Uterus (tissue), 4 donors: ENCODE data around the gene NFIA. TPM values are rescaled to one million over a fixed set of nuclear protein-coding genes. Genes with fewer than 3 reads are reported as not detected.

Experiments
- DNase-seq, 2 donors: peaks; one replicate each; pipeline ENCODE4 v3.0.0-alpha.2; 2019 to 2020
- H3K27ac ChIP-seq, 2 donors: fragments of 200-600 bp; sonication (generic); 1 replicate in 1 of 2; 2 replicates in 1 of 2; pipeline ENCODE4 v1.5.1; 2016 to 2018
- H3K27me3 ChIP-seq, 2 donors: fragments of 200-600 bp; sonication (generic); one replicate each; pipeline ENCODE4 v1.5.1; 2018 to 2019; ENCODE audit warnings: control low read depth in 1 of 2
- H3K36me3 ChIP-seq, 2 donors: fragments of 200-600 bp; sonication (generic); one replicate each; pipeline ENCODE4 v1.5.1; 2019; ENCODE audit warnings: control low read depth in 1 of 2
- H3K4me1 ChIP-seq, 2 donors: fragments of 200-600 bp; sonication (generic); one replicate each; pipeline ENCODE4 v1.5.1; 2018 to 2019; ENCODE audit warnings: control low read depth in 1 of 2
- H3K4me3 ChIP-seq, 2 donors: fragments of 200-600 bp; sonication (generic); 1 replicate in 1 of 2; 2 replicates in 1 of 2; pipeline ENCODE4 v1.5.1; 2018 to 2019; ENCODE audit warnings: mild to moderate bottlenecking in 1 of 2
- H3K9me3 ChIP-seq, 2 donors: fragments of 200-600 bp; sonication (generic); one replicate each; pipeline ENCODE4 v1.5.1; 2019; ENCODE audit warnings: control low read depth in 1 of 2
- CTCF ChIP-seq, 4 experiments: fragments of 200-600 bp in 2 of 4; fragments of 450-650 bp in 2 of 4; sonication (generic) in 2 of 4; IDR thresholded peaks; one replicate each; pipeline ENCODE4 v1.5.1; 2016 to 2019; ENCODE audit warnings: antibody characterized with exemption in 4 of 4, mild to moderate bottlenecking in 2 of 4, moderate library complexity in 1 of 4
- POLR2A ChIP-seq, 2 donors: fragments of 450-650 bp; IDR thresholded peaks; one replicate each; pipeline ENCODE4 v1.6.1; 2016; ENCODE audit warnings: antibody characterized with exemption in 2 of 2, mild to moderate bottlenecking in 1 of 2, moderate library complexity in 1 of 2
- intact Hi-C: fragments of 100-400 bp; cut with DNase I; formaldehyde crosslinking; loops from one replicate; pipeline ENCODE4 v1.15.1; 2023; ENCODE audit warnings: low total_unique reads
- total RNA-seq, 4 donors: library from RNA; depleted of rRNA in 3 of 4; stranded (reverse); fragments of >200 nt in 3 of 4; gene quantifications; one replicate each; pipeline versions ENCODE4 v1.1.0 to v1.2.4, GENCODE V29; 2014 to 2023
- donor health status: DM: yes; HTN: yes; CAD: no.

NFIA gene
- total RNA-seq, 4 donors from 2014 or later, result 49.2 to 116 (median 64.9) TPM

GRCh38 chr1:61090546-61091202 is 8.3 kb downstream of the NFIA start:
- intact Hi-C loops, result no loop called here
- H3K27ac ChIP-seq, result no peak overlapping the region

GRCh38 chr1:61091455-61091854 is 9.1 kb downstream of the NFIA start:
- no peaks in the 10 kb centered on the region for H3K9me3 ChIP-seq
- no peak for TF ChIP-seq POLR2A (IDR thresholded peaks at IDR 0.05)
- no peak for TF ChIP-seq CTCF (IDR thresholded peaks at IDR 0.05)
- H3K4me3 ChIP-seq, result no peak overlapping the region
- peaks cover 4 to 7% of the 10 kb centered on the region in 2 donors for H3K4me1 ChIP-seq
- no peaks in the 10 kb centered on the region for H3K36me3 ChIP-seq
- H3K27ac ChIP-seq, result no peak overlapping the region
- no peaks in the 10 kb centered on the region for H3K27me3 ChIP-seq
- DNase-seq, result no peak
- intact Hi-C loops, result no loop called here

More at GRCh38 chr1:61090546-61091202, 8.3 kb downstream of the NFIA start:
- no peak overlapping the region for H3K4me3 ChIP-seq
- no peaks in the 10 kb centered on the region for H3K9me3 ChIP-seq
- H3K4me1 ChIP-seq, result peaks cover 4 to 15% of the 10 kb centered on the region in 2 donors
- TF ChIP-seq POLR2A (IDR thresholded peaks at IDR 0.05) (no peak), CTCF (IDR thresholded peaks at IDR 0.05) (no peak)
- no peaks in the 10 kb centered on the region for H3K36me3 ChIP-seq
- no peaks in the 10 kb centered on the region for H3K27me3 ChIP-seq
- DNase-seq, result no peak

- Histone ChIP-seq H3K4me3 (no peak overlapping the region), H3K27ac (no peak overlapping the region), H3K36me3 (no peaks in the 10 kb centered on the region), H3K4me1 (peaks cover 4 to 9% of the 10 kb centered on the region in 2 donors), H3K9me3 (no peaks in the 10 kb centered on the region), H3K27me3 (no peaks in the 10 kb centered on the region)
- no peak for DNase-seq
- TF ChIP-seq CTCF (IDR thresholded peaks at IDR 0.05) (no peak), POLR2A (IDR thresholded peaks at IDR 0.05) (no peak)
- intact Hi-C loops, result no loop called here
Measured at GRCh38 chr1:61092642-61093041, 10.3 kb downstream of the NFIA start.

GRCh38 chr1:61093525-61094137 is 11.3 kb downstream of the NFIA start:
- no peak for DNase-seq
- Histone ChIP-seq H3K27me3 (no peaks in the 10 kb centered on the region), H3K36me3 (no peaks in the 10 kb centered on the region), H3K4me1 (peaks cover 4 to 11% of the 10 kb centered on the region in 2 donors), H3K9me3 (no peaks in the 10 kb centered on the region), H3K4me3 (no peak overlapping the region), H3K27ac (peak overlapping the region; percentile 5 to 24)
- intact Hi-C loops, result no loop called here
- TF ChIP-seq CTCF (IDR thresholded peaks at IDR 0.05), result no peak
- no peak for TF ChIP-seq POLR2A (IDR thresholded peaks at IDR 0.05)

GRCh38 chr1:61094677-61095469 is 12.5 kb downstream of the NFIA start:
- Histone ChIP-seq H3K9me3 (no peaks in the 10 kb centered on the region), H3K36me3 (no peaks in the 10 kb centered on the region), H3K27me3 (no peaks in the 10 kb centered on the region), H3K4me3 (no peak overlapping the region), H3K4me1 (peaks cover 4 to 11% of the 10 kb centered on the region in 2 donors), H3K27ac (peak overlapping the region in 1 of 2 donors; percentile 24)
- intact Hi-C loops, result no loop called here
- TF ChIP-seq CTCF (IDR thresholded peaks at IDR 0.05) (no peak), POLR2A (IDR thresholded peaks at IDR 0.05) (no peak)
- no peak for DNase-seq
